B cell (primary cell): ENCODE measurements around the gene OR2F2. TPM values are rescaled to one million over a fixed set of nuclear protein-coding genes. Genes with fewer than 3 reads are reported as not detected.

Experiments
- ATAC-seq: fragments of 200-7000 bp; cut with Tn5 transposase; one replicate; pipeline ENCODE4 v1.10.0; 2021; ENCODE audit warnings: low read depth, mild to moderate bottlenecking, moderate number of reproducible peaks, moderate library complexity
- CTCF ChIA-PET: fragments of 350-600 bp; sonication (Branson Sonifier 250); formaldehyde crosslinking; loops from one replicate; lab custom pipeline; 2021; ENCODE audit warnings: antibody characterized with exemption, inconsistent platforms; lab: Charles Lee
- POLR2A ChIA-PET: fragments of 350-600 bp; sonication (Branson Sonifier 250); formaldehyde crosslinking; loops from one replicate; lab custom pipeline; 2021; ENCODE audit warnings: antibody characterized with exemption; lab: Charles Lee
- DNase-seq: peaks from one replicate; pipeline ENCODE4 v3.0.0; 2013
- H2AFZ ChIP-seq: 2 replicates; pipeline ENCODE4 v1.6.1; 2012; ENCODE audit warnings: mild to moderate bottlenecking, low read depth, low read length; ENCODE audit not compliant: insufficient read depth, poor library complexity, severe bottlenecking
- H3K27ac ChIP-seq, 2 donors: 1 replicate in 1 of 2; 2 replicates in 1 of 2; pipeline ENCODE4 v1.5.1; 2012 to 2013; ENCODE audit warnings: low read length in 2 of 2, mild to moderate bottlenecking in 2 of 2, moderate library complexity in 1 of 2
- H3K27me3 ChIP-seq, 4 experiments: fragments of 200-600 bp in 1 of 4; sonication (generic) in 1 of 4; replicated peaks in 1 of 4; 1 replicate in 2 of 4; 2 replicates in 2 of 4; pipeline versions ENCODE4 v1.6.1 to v1.7.0; 2013 to 2016; ENCODE audit warnings: low read length in 3 of 4, mild to moderate bottlenecking in 2 of 4, mixed read lengths in 1 of 4, moderate library complexity in 1 of 4; ENCODE audit not compliant: insufficient read depth in 4 of 4, control insufficient read depth in 3 of 4; ENCODE audit errors: control extremely low read depth in 1 of 4
- H3K36me3 ChIP-seq, 2 experiments: replicated peaks in 1 of 2; 1 replicate in 1 of 2; 2 replicates in 1 of 2; pipeline versions ENCODE4 v1.6.1 to v1.7.1; 2013; ENCODE audit warnings: low read length in 1 of 2; ENCODE audit not compliant: insufficient read depth in 2 of 2, control insufficient read depth in 1 of 2; ENCODE audit errors: control extremely low read depth in 1 of 2, extremely low read depth in 1 of 2
- H3K4me1 ChIP-seq, 2 donors: fragments of 200-600 bp in 1 of 2; sonication (generic) in 1 of 2; 1 replicate in 1 of 2; 2 replicates in 1 of 2; pipeline versions ENCODE4 v1.5.1 to v1.6.1; 2013 to 2017; ENCODE audit warnings: low read length in 2 of 2; ENCODE audit not compliant: control insufficient read depth in 2 of 2, insufficient read depth in 2 of 2
- H3K4me2 ChIP-seq: replicated peaks from 2 replicates; pipeline ENCODE3; 2012; ENCODE audit warnings: mild to moderate bottlenecking, low read depth, low read length; ENCODE audit not compliant: poor library complexity, severe bottlenecking
- H3K4me3 ChIP-seq, 5 experiments: fragments of 200-600 bp in 1 of 5; sonication (generic) in 1 of 5; 1 replicate in 3 of 5; 2 replicates in 2 of 5; pipeline versions ENCODE4 v1.5.1 to v1.7.0; 2011 to 2016; ENCODE audit warnings: low read length in 4 of 5, mild to moderate bottlenecking in 4 of 5, low read depth in 2 of 5, control low read depth in 1 of 5, moderate library complexity in 1 of 5; ENCODE audit not compliant: insufficient read depth in 1 of 5; ENCODE audit errors: control extremely low read depth in 1 of 5, extremely low read depth in 1 of 5
- H3K79me2 ChIP-seq: fragments of 200-600 bp; sonication (generic); one replicate; pipeline ENCODE4 v1.6.0; 2016; ENCODE audit warnings: low read length; ENCODE audit not compliant: control insufficient read depth, insufficient read depth
- H3K9ac ChIP-seq: fragments of 200-600 bp; sonication (generic); 2 replicates; pipeline ENCODE4 v1.6.1; 2017; ENCODE audit warnings: mild to moderate bottlenecking, low read length, moderate library complexity
- H3K9me3 ChIP-seq, 3 donors: one replicate each; pipeline versions ENCODE4 v1.6.1 to v1.7.1; 2013; ENCODE audit warnings: low read length in 2 of 3; ENCODE audit not compliant: control insufficient read depth in 2 of 3, insufficient read depth in 1 of 3; ENCODE audit errors: control extremely low read depth in 1 of 3
- H4K20me1 ChIP-seq: 2 replicates; pipeline ENCODE4 v1.6.0; 2012; ENCODE audit warnings: mild to moderate bottlenecking, low read length; ENCODE audit not compliant: insufficient read depth, control insufficient read depth, poor library complexity, severe bottlenecking
- H3K27ac Mint-ChIP-seq: one replicate; pipeline ENCODE4 v1.8.0; 2021; ENCODE audit warnings: mixed read lengths
- H3K27me3 Mint-ChIP-seq: one replicate; pipeline ENCODE4 v1.8.0; 2021; ENCODE audit warnings: mixed read lengths
- H3K4me1 Mint-ChIP-seq: one replicate; pipeline ENCODE4 v1.8.0; 2021; ENCODE audit warnings: mixed read lengths
- H3K4me3 Mint-ChIP-seq: one replicate; pipeline ENCODE4 v1.8.0; 2021; ENCODE audit warnings: mixed read lengths
- H3K9me3 Mint-ChIP-seq: one replicate; pipeline ENCODE4 v1.8.0; 2022; ENCODE audit warnings: mixed read lengths; ENCODE audit not compliant: insufficient read depth
- EZH2 ChIP-seq: IDR thresholded peaks from 2 replicates; pipeline ENCODE4 v1.6.1; 2012; ENCODE audit warnings: borderline replicate concordance, low read depth, mild to moderate bottlenecking, moderate library complexity, low read length; ENCODE audit not compliant: insufficient read depth, poor library complexity, severe bottlenecking
- WGBS: methylation state at CpG from one replicate; pipeline ENCODE4 v1.1.5; 2013; ENCODE audit warnings: missing lambda C conversion rate; ENCODE audit not compliant: insufficient coverage; 5-methylcytosine and 5-hydroxymethylcytosine counted together
- intact Hi-C: fragments of 100-400 bp; cut with micrococcal nuclease; formaldehyde crosslinking; loops from one replicate; pipeline ENCODE4 v1.10.0; 2022
- polyA plus RNA-seq: library from polyadenylated mRNA; depleted of rRNA; stranded (reverse); fragments of >200 nt; gene quantifications from 2 replicates; pipeline ENCODE4 v1.2.3, GENCODE V29; 2012
- total RNA-seq, 2 donors: library from RNA; stranded (reverse); fragments of 120-200 nt in 1 of 2; gene quantifications; 1 replicate in 1 of 2; 2 replicates in 1 of 2; pipeline versions ENCODE4 v1.2.3 to v1.2.4, GENCODE V29; 2013 to 2022
- TF ChIP-seq, protein P1 (sequence below): fragments of 200-600 bp; IDR thresholded peaks from one replicate; pipeline ENCODE4 v1.8.0; 2022; ENCODE audit warnings: antibody characterized with exemption, mild to moderate bottlenecking

The OR2F2 gene
- total and polyA plus RNA-seq, 2 donors (not counting 1 experiment from before 2014, with no cell fraction given): not detected

DNA sequence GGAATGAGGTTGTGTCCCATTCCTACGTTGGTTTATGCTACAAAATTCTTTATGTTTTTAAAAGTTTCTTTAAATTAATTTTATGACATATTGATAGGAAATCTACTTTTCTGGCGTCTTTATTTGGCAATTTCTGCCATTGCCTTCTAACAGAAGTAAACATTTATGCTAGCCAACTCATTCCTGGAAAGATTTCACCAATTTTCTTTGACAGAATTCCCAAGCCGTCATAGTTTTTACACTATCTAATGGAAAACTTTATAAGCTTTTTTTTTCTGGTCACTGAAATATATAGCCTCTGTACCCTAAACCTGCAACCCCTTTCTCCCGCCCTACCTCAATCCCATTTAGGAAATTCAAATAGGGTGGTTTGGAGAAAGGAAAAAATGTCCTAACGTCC is 26.9 kb upstream of the OR2F2 start:
- H3K27ac Mint-ChIP-seq: no peak overlapping the region
- Histone ChIP-seq H4K20me1 (no peaks in the 10 kb centered on the region), H3K9me3 (no peaks in the 10 kb centered on the region), H3K27ac (no peak overlapping the region), H3K4me1 (no peaks in the 10 kb centered on the region), H3K27me3 (no peaks in the 10 kb centered on the region), H3K4me3 (no peak overlapping the region), H2AFZ (no peak overlapping the region), H3K79me2 (no peaks in the 10 kb centered on the region), H3K36me3 (no peaks in the 10 kb centered on the region), H3K4me2 (no peak overlapping the region), H3K9ac (no peak overlapping the region)
- ChIA-PET POLR2A (no interaction called here), CTCF (no interaction called here)
- intact Hi-C loops: no loop called here
- no CpG with 5 or more reads among the region's 5 CpGs for WGBS
- no peaks in the 10 kb centered on the region for H3K9me3 Mint-ChIP-seq
- DNase-seq (no peak), ATAC-seq (no peak)
- TF ChIP-seq, protein P1, sequence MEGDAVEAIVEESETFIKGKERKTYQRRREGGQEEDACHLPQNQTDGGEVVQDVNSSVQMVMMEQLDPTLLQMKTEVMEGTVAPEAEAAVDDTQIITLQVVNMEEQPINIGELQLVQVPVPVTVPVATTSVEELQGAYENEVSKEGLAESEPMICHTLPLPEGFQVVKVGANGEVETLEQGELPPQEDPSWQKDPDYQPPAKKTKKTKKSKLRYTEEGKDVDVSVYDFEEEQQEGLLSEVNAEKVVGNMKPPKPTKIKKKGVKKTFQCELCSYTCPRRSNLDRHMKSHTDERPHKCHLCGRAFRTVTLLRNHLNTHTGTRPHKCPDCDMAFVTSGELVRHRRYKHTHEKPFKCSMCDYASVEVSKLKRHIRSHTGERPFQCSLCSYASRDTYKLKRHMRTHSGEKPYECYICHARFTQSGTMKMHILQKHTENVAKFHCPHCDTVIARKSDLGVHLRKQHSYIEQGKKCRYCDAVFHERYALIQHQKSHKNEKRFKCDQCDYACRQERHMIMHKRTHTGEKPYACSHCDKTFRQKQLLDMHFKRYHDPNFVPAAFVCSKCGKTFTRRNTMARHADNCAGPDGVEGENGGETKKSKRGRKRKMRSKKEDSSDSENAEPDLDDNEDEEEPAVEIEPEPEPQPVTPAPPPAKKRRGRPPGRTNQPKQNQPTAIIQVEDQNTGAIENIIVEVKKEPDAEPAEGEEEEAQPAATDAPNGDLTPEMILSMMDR: no peak
- no peaks in the 10 kb centered on the region for H3K4me1 Mint-ChIP-seq
- H3K4me3 Mint-ChIP-seq: no peak overlapping the region
- H3K27me3 Mint-ChIP-seq: peaks cover 8% of the 10 kb centered on the region

DNA sequence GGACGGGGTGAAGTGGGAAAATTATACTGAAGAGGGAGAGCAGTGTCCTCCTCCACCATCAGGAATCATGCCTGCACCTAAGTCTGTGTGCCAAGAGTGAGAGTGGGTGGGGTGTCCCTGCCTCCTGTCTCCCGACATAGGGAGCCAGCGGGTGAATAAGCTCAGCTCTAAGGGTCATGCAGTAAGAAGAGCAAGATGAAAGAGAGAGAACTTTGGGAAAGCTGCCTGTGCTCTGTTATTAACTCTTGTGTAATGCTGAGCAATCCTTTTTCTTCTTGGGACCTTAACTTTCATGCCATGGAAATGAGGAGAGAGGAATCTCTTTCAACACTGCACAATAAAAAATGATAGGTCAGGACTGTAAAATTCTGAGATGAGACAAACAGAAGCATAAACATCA is 25.2 kb upstream of the OR2F2 start:
- DNase-seq: no peak
- no peaks in the 10 kb centered on the region for H3K9me3 ChIP-seq
- no peak overlapping the region for H3K27ac ChIP-seq
- no peaks in the 10 kb centered on the region for H3K79me2 ChIP-seq
- H3K4me3 ChIP-seq: no peak overlapping the region
- H3K9ac ChIP-seq: no peak overlapping the region
- no peak overlapping the region for H3K4me3 Mint-ChIP-seq
- H3K4me1 Mint-ChIP-seq: no peaks in the 10 kb centered on the region
- H3K27me3 Mint-ChIP-seq: peaks cover 8% of the 10 kb centered on the region
- ChIA-PET POLR2A (no interaction called here), CTCF (no interaction called here)
- no peaks in the 10 kb centered on the region for H3K36me3 ChIP-seq
- no peak overlapping the region for H3K4me2 ChIP-seq
- WGBS: 94% methylated on average over 2 of the region's 3 CpGs
- no peaks in the 10 kb centered on the region for H3K4me1 ChIP-seq
- no peaks in the 10 kb centered on the region for H3K27me3 ChIP-seq
- H4K20me1 ChIP-seq: no peaks in the 10 kb centered on the region
- no peak for ATAC-seq
- no peak overlapping the region for H2AFZ ChIP-seq
- no peak overlapping the region for H3K27ac Mint-ChIP-seq
- H3K9me3 Mint-ChIP-seq: no peaks in the 10 kb centered on the region
- intact Hi-C loops: no loop called here
- TF ChIP-seq, protein P1: no peak
- no peak for TF ChIP-seq EZH2
